Liver (tissue), 9 donors: Measurements from ENCODE around the gene ADAMTS2. TPM values are rescaled to one million over a fixed set of nuclear protein-coding genes. Genes with fewer than 3 reads are reported as not detected.

ENCODE experiments used
- DNase-seq: peaks from one replicate; pipeline ENCODE4 v3.0.0-alpha.2; 2017; ENCODE audit warnings: low spot score
- H3K27ac ChIP-seq, 2 donors: one replicate each; pipeline ENCODE4 v1.7.0; 2013; ENCODE audit warnings: inconsistent platforms in 2 of 2, low read length in 2 of 2, control low read depth in 1 of 2, low read depth in 1 of 2, mild to moderate bottlenecking in 1 of 2
- H3K27me3 ChIP-seq, 4 donors: one replicate each; pipeline versions ENCODE4 v1.6.1 to v1.7.0; 2013; ENCODE audit warnings: low read length in 3 of 4, inconsistent platforms in 1 of 4, mild to moderate bottlenecking in 1 of 4, moderate library complexity in 1 of 4; ENCODE audit not compliant: control insufficient read depth in 4 of 4, insufficient read depth in 4 of 4
- H3K36me3 ChIP-seq, 4 donors: one replicate each; pipeline versions ENCODE4 v1.6.1 to v1.7.0; 2013; ENCODE audit warnings: low read length in 3 of 4, mild to moderate bottlenecking in 3 of 4, low read depth in 1 of 4, moderate library complexity in 1 of 4; ENCODE audit not compliant: control insufficient read depth in 4 of 4, insufficient read depth in 3 of 4
- H3K4me1 ChIP-seq, 4 donors: one replicate each; pipeline versions ENCODE4 v1.6.1 to v1.7.0; 2013; ENCODE audit warnings: low read length in 3 of 4, mild to moderate bottlenecking in 3 of 4, moderate library complexity in 1 of 4; ENCODE audit not compliant: control insufficient read depth in 4 of 4, insufficient read depth in 4 of 4
- H3K4me3 ChIP-seq, 3 donors: one replicate each; pipeline versions ENCODE4 v1.6.1 to v1.7.0; 2013; ENCODE audit warnings: low read length in 3 of 3, control low read depth in 1 of 3, low read depth in 1 of 3, mild to moderate bottlenecking in 1 of 3
- H3K9ac ChIP-seq, 2 donors: one replicate each; pipeline ENCODE4 v1.7.0; 2013; ENCODE audit warnings: low read length in 2 of 2, mild to moderate bottlenecking in 2 of 2, moderate library complexity in 2 of 2, control low read depth in 1 of 2, low read depth in 1 of 2
- H3K9me3 ChIP-seq, 4 donors: one replicate each; pipeline versions ENCODE4 v1.6.1 to v1.7.0; 2013; ENCODE audit warnings: low read length in 3 of 4; ENCODE audit not compliant: control insufficient read depth in 4 of 4
- ATF3 ChIP-seq: IDR thresholded peaks from 2 replicates; pipeline ENCODE4 v1.6.1; 2016; ENCODE audit warnings: antibody characterized with exemption
- CTCF ChIP-seq: fragments of 150-350 bp; IDR thresholded peaks from 2 replicates; pipeline ENCODE4 v1.5.1; 2017; ENCODE audit warnings: improper control_type of control experiment, low read depth, low read length; ENCODE audit not compliant: missing input control
- EGR1 ChIP-seq, 2 donors: IDR thresholded peaks; 2 replicates each; pipeline ENCODE4 v1.6.1; 2016 to 2018; ENCODE audit warnings: antibody characterized with exemption in 2 of 2, low read depth in 2 of 2
- FOXA1 ChIP-seq: IDR thresholded peaks from 2 replicates; pipeline ENCODE4 v1.6.1; 2016; ENCODE audit warnings: antibody characterized with exemption
- FOXA2 ChIP-seq: IDR thresholded peaks from 2 replicates; pipeline ENCODE4 v1.6.1; 2016; ENCODE audit warnings: antibody characterized with exemption
- GABPA ChIP-seq, 2 donors: IDR thresholded peaks in 1 of 2; conservative IDR thresholded peaks in 1 of 2; 2 replicates each; pipeline ENCODE4 v1.6.1; 2016; ENCODE audit warnings: antibody characterized with exemption in 2 of 2, mild to moderate bottlenecking in 1 of 2, moderate library complexity in 1 of 2
- HNF4A ChIP-seq, 2 donors: conservative IDR thresholded peaks; 2 replicates each; pipeline ENCODE4 v1.6.1; 2016; ENCODE audit warnings: antibody characterized with exemption in 2 of 2, mild to moderate bottlenecking in 2 of 2
- HNF4G ChIP-seq: IDR thresholded peaks from 2 replicates; pipeline ENCODE4 v1.6.1; 2016; ENCODE audit warnings: antibody characterized with exemption
- JUND ChIP-seq, 2 donors: IDR thresholded peaks; 2 replicates each; pipeline ENCODE4 v1.6.1; 2016; ENCODE audit warnings: antibody characterized with exemption in 2 of 2
- NR2F2 ChIP-seq: IDR thresholded peaks from 2 replicates; pipeline ENCODE4 v1.6.1; 2016; ENCODE audit warnings: antibody characterized with exemption
- RAD21 ChIP-seq, 2 donors: IDR thresholded peaks; 2 replicates each; pipeline ENCODE4 v1.6.1; 2016; ENCODE audit warnings: antibody characterized with exemption in 2 of 2, mild to moderate bottlenecking in 2 of 2
- RXRA ChIP-seq, 2 donors: IDR thresholded peaks; 2 replicates each; pipeline ENCODE4 v1.6.1; 2017 to 2018; ENCODE audit warnings: antibody characterized with exemption in 2 of 2, mild to moderate bottlenecking in 1 of 2
- SP1 ChIP-seq: IDR thresholded peaks from 2 replicates; pipeline ENCODE4 v1.6.1; 2018; ENCODE audit warnings: antibody characterized with exemption, mild to moderate bottlenecking
- TAF1 ChIP-seq: conservative IDR thresholded peaks from 2 replicates; pipeline ENCODE4 v1.6.1; 2016; ENCODE audit warnings: antibody characterized with exemption, mild to moderate bottlenecking
- YY1 ChIP-seq: IDR thresholded peaks from 2 replicates; pipeline ENCODE4 v1.6.1; 2016; ENCODE audit warnings: antibody characterized with exemption, mild to moderate bottlenecking
- ZBTB33 ChIP-seq: IDR thresholded peaks from 2 replicates; pipeline ENCODE4 v1.6.1; 2016; ENCODE audit warnings: antibody characterized with exemption
- WGBS: extraction: QIAGEN DNeasy Blood & Tissue Kit; methylation state at CpG from one replicate; pipeline ENCODE4 v1.1.7; 2013; 5-methylcytosine and 5-hydroxymethylcytosine counted together
- polyA plus RNA-seq, 2 donors: library from polyadenylated mRNA; stranded (reverse) in 1 of 2; unstranded in 1 of 2; fragments of 200-250 nt in 1 of 2; fragments of >200 nt in 1 of 2; fragmentation: Nextera tagmentation in 1 of 2; extraction: Ambion mirVana in 1 of 2; gene quantifications; one replicate each; pipeline versions ENCODE4 v1.2.1 to v1.2.3, GENCODE V29; 2013 to 2015
- total RNA-seq, 2 donors: library from RNA; depleted of rRNA; stranded (reverse); fragments of >200 nt; gene quantifications; one replicate each; pipeline ENCODE4 v1.2.3, GENCODE V29; 2014
- TF ChIP-seq, protein P1 (sequence below): IDR thresholded peaks from 2 replicates; pipeline ENCODE4 v1.6.1; 2016; ENCODE audit warnings: antibody characterized with exemption
- TF ChIP-seq, protein P2 (sequence below): IDR thresholded peaks from 2 replicates; pipeline ENCODE4 v1.6.1; 2016; ENCODE audit warnings: antibody characterized with exemption, mild to moderate bottlenecking
- donor health status: healthy.
- donor health status: healthy.
- donor health status: healthy.
- donor health status: healthy.
- donor health status: healthy.

ADAMTS2 gene
- total and polyA plus RNA-seq, 4 donors = 2.7 to 24.3 (median 12.0) TPM

GRCh38 chr5:179183481-179183880 is 161.8 kb downstream of the ADAMTS2 start (continued):
- no peak for TF ChIP-seq ATF3

GRCh38 chr5:179182601-179183000 is 162.7 kb downstream of the ADAMTS2 start:
- no peak overlapping the region for H3K27ac ChIP-seq
- H3K9ac ChIP-seq = no peak overlapping the region
- H3K4me3 ChIP-seq = no peak overlapping the region
- 91% methylated on average over 13 of the region's 13 CpGs for WGBS
- H3K27me3 ChIP-seq = no peaks in the 10 kb centered on the region
- no peak for DNase-seq
- no peaks in the 10 kb centered on the region for H3K4me1 ChIP-seq
- TF ChIP-seq YY1 (no peak), SP1 (no peak), EGR1 (IDR thresholded peaks at IDR 0.05; ENCODE audit: low read depth in 2 of 2) (no peak), RXRA (IDR thresholded peaks at IDR 0.05) (no peak), CTCF (no peak), HNF4A (conservative IDR thresholded peaks at IDR 0.05) (no peak), ATF3 (no peak), FOXA2 (no peak), ZBTB33 (no peak), NR2F2 (no peak), GABPA (IDR thresholded peaks at IDR 0.05 in 1 of 2, conservative IDR thresholded peaks at IDR 0.05 in 1 of 2) (no peak), FOXA1 (no peak), JUND (IDR thresholded peaks at IDR 0.05) (no peak), HNF4G (no peak), TAF1 (no peak), RAD21 (IDR thresholded peaks at IDR 0.05) (no peak)
- TF ChIP-seq, protein P1, sequence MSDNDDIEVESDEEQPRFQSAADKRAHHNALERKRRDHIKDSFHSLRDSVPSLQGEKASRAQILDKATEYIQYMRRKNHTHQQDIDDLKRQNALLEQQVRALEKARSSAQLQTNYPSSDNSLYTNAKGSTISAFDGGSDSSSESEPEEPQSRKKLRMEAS = no peak
- TF ChIP-seq, protein P2, sequence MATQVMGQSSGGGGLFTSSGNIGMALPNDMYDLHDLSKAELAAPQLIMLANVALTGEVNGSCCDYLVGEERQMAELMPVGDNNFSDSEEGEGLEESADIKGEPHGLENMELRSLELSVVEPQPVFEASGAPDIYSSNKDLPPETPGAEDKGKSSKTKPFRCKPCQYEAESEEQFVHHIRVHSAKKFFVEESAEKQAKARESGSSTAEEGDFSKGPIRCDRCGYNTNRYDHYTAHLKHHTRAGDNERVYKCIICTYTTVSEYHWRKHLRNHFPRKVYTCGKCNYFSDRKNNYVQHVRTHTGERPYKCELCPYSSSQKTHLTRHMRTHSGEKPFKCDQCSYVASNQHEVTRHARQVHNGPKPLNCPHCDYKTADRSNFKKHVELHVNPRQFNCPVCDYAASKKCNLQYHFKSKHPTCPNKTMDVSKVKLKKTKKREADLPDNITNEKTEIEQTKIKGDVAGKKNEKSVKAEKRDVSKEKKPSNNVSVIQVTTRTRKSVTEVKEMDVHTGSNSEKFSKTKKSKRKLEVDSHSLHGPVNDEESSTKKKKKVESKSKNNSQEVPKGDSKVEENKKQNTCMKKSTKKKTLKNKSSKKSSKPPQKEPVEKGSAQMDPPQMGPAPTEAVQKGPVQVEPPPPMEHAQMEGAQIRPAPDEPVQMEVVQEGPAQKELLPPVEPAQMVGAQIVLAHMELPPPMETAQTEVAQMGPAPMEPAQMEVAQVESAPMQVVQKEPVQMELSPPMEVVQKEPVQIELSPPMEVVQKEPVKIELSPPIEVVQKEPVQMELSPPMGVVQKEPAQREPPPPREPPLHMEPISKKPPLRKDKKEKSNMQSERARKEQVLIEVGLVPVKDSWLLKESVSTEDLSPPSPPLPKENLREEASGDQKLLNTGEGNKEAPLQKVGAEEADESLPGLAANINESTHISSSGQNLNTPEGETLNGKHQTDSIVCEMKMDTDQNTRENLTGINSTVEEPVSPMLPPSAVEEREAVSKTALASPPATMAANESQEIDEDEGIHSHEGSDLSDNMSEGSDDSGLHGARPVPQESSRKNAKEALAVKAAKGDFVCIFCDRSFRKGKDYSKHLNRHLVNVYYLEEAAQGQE = no peak
- H3K9me3 ChIP-seq = no peaks in the 10 kb centered on the region
- H3K36me3 ChIP-seq = no peaks in the 10 kb centered on the region
